Measurements from ENCODE around the gene ZNF740. TPM values are rescaled to one million over a fixed set of nuclear protein-coding genes. Genes with fewer than 3 reads are reported as not detected.

Gene ZNF740
- total and polyA plus RNA-seq, 2 experiments from 2014 or later: 3.9 to 6.5 TPM

GRCh38 chr12:53235742-53236442 lies 55.4 kb downstream of the ZNF740 start:
- DNase-seq: no peak

GRCh38 chr12:53236443-53237111 lies 56.1 kb downstream of the ZNF740 start:
- H3K9ac ChIP-seq: no peak overlapping the region
- H3K9me2 ChIP-seq (ENCODE audit: insufficient read depth): no peaks in the 10 kb centered on the region
- H3K4me3 ChIP-seq: no peak overlapping the region
- H3K9me3 ChIP-seq (ENCODE audit: low read depth): no peaks in the 10 kb centered on the region
- peaks cover 4% of the 10 kb centered on the region; the same call in 1 of the 2 replicates for H3F3A ChIP-seq (ENCODE audit: insufficient read depth)
- H3K4me2 ChIP-seq (ENCODE audit: unreplicated experiment): no peak overlapping the region
- no peaks in the 10 kb centered on the region for H4K20me1 ChIP-seq (ENCODE audit: insufficient read depth)
- H2AFZ ChIP-seq: no peak overlapping the region
- no peaks in the 10 kb centered on the region for H3K27me3 ChIP-seq (replicated peaks; ENCODE audit: insufficient read depth)
- H3K27ac ChIP-seq: no peak overlapping the region
- H3K79me2 ChIP-seq (ENCODE audit: insufficient read depth): peaks cover under 1% of the 10 kb centered on the region; the same call in 1 of the 2 replicates
- TF ChIP-seq EZH2phosphoT487 (IDR thresholded peaks at IDR 0.05; ENCODE audit: insufficient read depth, low read depth): no peak
- no peak for TF ChIP-seq EZH2 (IDR thresholded peaks at IDR 0.05; ENCODE audit: insufficient read depth, poor library complexity, severe bottlenecking)
- no peaks in the 10 kb centered on the region for H3K36me3 ChIP-seq (ENCODE audit: low read depth)
- 76 to 83% methylated on average over 1 of the region's 1 CpG for WGBS, 2 experiments (ENCODE audit: low coverage in 1 of 2, low lambda C conversion rate in 2 of 2, missing lambda C conversion rate in 2 of 2)
- DNase-seq: no peak
- H3K4me1 ChIP-seq (ENCODE audit: insufficient read depth): peaks cover 21% of the 10 kb centered on the region
- in situ Hi-C loops (cut with MboI): no loop called here

More at GRCh38 chr12:53235742-53236442, 55.4 kb downstream of the ZNF740 start:
- H3K4me2 ChIP-seq (ENCODE audit: unreplicated experiment): no peak overlapping the region
- H3F3A ChIP-seq (ENCODE audit: insufficient read depth): peaks cover 4% of the 10 kb centered on the region; the same call in 1 of the 2 replicates
- no peaks in the 10 kb centered on the region for H3K9me3 ChIP-seq (ENCODE audit: low read depth)
- TF ChIP-seq EZH2 (IDR thresholded peaks at IDR 0.05; ENCODE audit: insufficient read depth, poor library complexity, severe bottlenecking): no peak
- no peak for TF ChIP-seq EZH2phosphoT487 (IDR thresholded peaks at IDR 0.05; ENCODE audit: insufficient read depth, low read depth)
- peaks cover 25% of the 10 kb centered on the region for H3K4me1 ChIP-seq (ENCODE audit: insufficient read depth)
- no peak overlapping the region for H3K27ac ChIP-seq
- no peaks in the 10 kb centered on the region for H3K36me3 ChIP-seq (ENCODE audit: low read depth)
- H3K9ac ChIP-seq: no peak overlapping the region
- H3K9me2 ChIP-seq (ENCODE audit: insufficient read depth): no peaks in the 10 kb centered on the region
- 70 to 72% methylated on average over 9 of the region's 9 CpGs for WGBS, 2 experiments (ENCODE audit: low coverage in 1 of 2, low lambda C conversion rate in 2 of 2, missing lambda C conversion rate in 2 of 2)
- peaks cover 8% of the 10 kb centered on the region for H3K79me2 ChIP-seq (ENCODE audit: insufficient read depth)
- no peak overlapping the region for H2AFZ ChIP-seq
- in situ Hi-C loops (cut with MboI): no loop called here
- no peak overlapping the region for H3K4me3 ChIP-seq
- H4K20me1 ChIP-seq (ENCODE audit: insufficient read depth): no peaks in the 10 kb centered on the region
- H3K27me3 ChIP-seq (replicated peaks; ENCODE audit: insufficient read depth): no peaks in the 10 kb centered on the region

DNA sequence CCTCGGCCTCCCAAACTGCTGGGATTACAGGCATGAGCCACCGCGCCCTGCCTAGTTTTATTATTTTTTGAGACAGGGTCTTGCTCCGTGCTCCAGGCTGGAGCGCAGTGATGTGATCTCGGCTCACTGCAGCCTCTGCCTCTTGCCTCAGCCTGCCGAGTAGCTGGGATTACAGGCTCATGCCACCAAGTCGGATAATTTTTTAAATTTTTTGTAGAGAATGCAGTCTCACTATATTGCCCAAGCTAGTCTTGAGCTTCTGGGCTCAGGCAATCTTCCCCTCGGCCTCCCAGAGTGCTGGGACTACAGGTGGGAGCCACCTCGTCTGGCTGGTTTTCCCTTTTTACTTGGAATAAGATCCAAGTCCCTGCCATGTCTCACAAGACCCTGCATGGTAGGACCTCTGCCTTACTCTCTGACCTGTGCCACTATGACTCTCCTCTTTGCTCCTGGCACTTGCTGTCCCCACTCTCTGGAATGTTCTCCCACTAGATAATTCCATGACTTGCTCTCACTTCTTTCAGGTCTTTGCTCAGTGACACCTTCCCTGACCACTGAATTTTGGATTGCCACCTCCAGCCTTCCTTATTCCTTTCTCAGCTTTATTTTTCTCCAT lies 59.2 kb downstream of the ZNF740 start:
- Histone ChIP-seq H3K27me3 (replicated peaks; ENCODE audit: insufficient read depth) (no peaks in the 10 kb centered on the region; the same call in 1 of the 2 replicates), H3K79me2 (ENCODE audit: insufficient read depth) (no peaks in the 10 kb centered on the region), H3K27ac (no peak overlapping the region), H3K9ac (no peak overlapping the region), H3K36me3 (ENCODE audit: low read depth) (no peaks in the 10 kb centered on the region), H3K9me2 (ENCODE audit: insufficient read depth) (no peaks in the 10 kb centered on the region), H2AFZ (no peak overlapping the region), H3K4me3 (no peak overlapping the region), H3F3A (ENCODE audit: insufficient read depth) (no peaks in the 10 kb centered on the region), H3K4me2 (ENCODE audit: unreplicated experiment) (no peak overlapping the region), H3K9me3 (ENCODE audit: low read depth) (no peaks in the 10 kb centered on the region), H3K4me1 (ENCODE audit: insufficient read depth) (no peaks in the 10 kb centered on the region), H4K20me1 (ENCODE audit: insufficient read depth) (no peaks in the 10 kb centered on the region)
- WGBS, 2 experiments (ENCODE audit: low coverage in 1 of 2, low lambda C conversion rate in 2 of 2, missing lambda C conversion rate in 2 of 2): 92 to 94% methylated on average over 10 of the region's 10 CpGs
- DNase-seq: no peak
- TF ChIP-seq EZH2 (IDR thresholded peaks at IDR 0.05; ENCODE audit: insufficient read depth, poor library complexity, severe bottlenecking) (no peak), EZH2phosphoT487 (IDR thresholded peaks at IDR 0.05; ENCODE audit: insufficient read depth, low read depth) (no peak)
- in situ Hi-C loops (cut with MboI): no loop called here

- Histone ChIP-seq H3K9me3 (ENCODE audit: low read depth) (no peaks in the 10 kb centered on the region), H3K4me1 (ENCODE audit: insufficient read depth) (no peaks in the 10 kb centered on the region), H4K20me1 (ENCODE audit: insufficient read depth) (no peaks in the 10 kb centered on the region), H3K27ac (no peak overlapping the region), H2AFZ (no peak overlapping the region), H3K4me2 (ENCODE audit: unreplicated experiment) (no peak overlapping the region), H3K36me3 (ENCODE audit: low read depth) (no peaks in the 10 kb centered on the region), H3K9me2 (ENCODE audit: insufficient read depth) (no peaks in the 10 kb centered on the region), H3K4me3 (no peak overlapping the region), H3K27me3 (replicated peaks; ENCODE audit: insufficient read depth) (no peaks in the 10 kb centered on the region; the same call in 1 of the 2 replicates), H3K9ac (no peak overlapping the region), H3F3A (ENCODE audit: insufficient read depth) (no peaks in the 10 kb centered on the region), H3K79me2 (ENCODE audit: insufficient read depth) (no peaks in the 10 kb centered on the region)
- 65 to 68% methylated on average over 8 to 11 of the region's 11 CpGs for WGBS, 2 experiments (ENCODE audit: low coverage in 1 of 2, low lambda C conversion rate in 2 of 2, missing lambda C conversion rate in 2 of 2)
- no peak for DNase-seq
- in situ Hi-C loops (cut with MboI): no loop called here
- no peak for TF ChIP-seq EZH2phosphoT487 (IDR thresholded peaks at IDR 0.05; ENCODE audit: insufficient read depth, low read depth)
- no peak for TF ChIP-seq EZH2 (IDR thresholded peaks at IDR 0.05; ENCODE audit: insufficient read depth, poor library complexity, severe bottlenecking)
Measured at GRCh38 chr12:53241623-53242412, 61.3 kb downstream of the ZNF740 start.

All from GM23248 (cell line).